Anterior cingulate cortex (tissue), 58 donors: ENCODE data around the gene FAT1.

Source experiments
- DNase-seq, 58 donors: peaks; one replicate each; lab custom pipeline; 2025; lab: John Stamatoyannopoulos, UW

Gene FAT1

GRCh38 chr4:186537843-186538521, 185.7 kb downstream of the FAT1 start:
- DNase-seq: no peak
